ENCODE results near the gene CBFA2T2. TPM values are rescaled to one million over a fixed set of nuclear protein-coding genes. Genes with fewer than 3 reads are reported as not detected.

The CBFA2T2 gene
- total and polyA plus RNA-seq, 10 of the 15 experiments (the other 5 are each of a cell fraction or from before 2014, with no cell fraction given), result 0.61 to 8.6 (median 5.5) TPM

DNA sequence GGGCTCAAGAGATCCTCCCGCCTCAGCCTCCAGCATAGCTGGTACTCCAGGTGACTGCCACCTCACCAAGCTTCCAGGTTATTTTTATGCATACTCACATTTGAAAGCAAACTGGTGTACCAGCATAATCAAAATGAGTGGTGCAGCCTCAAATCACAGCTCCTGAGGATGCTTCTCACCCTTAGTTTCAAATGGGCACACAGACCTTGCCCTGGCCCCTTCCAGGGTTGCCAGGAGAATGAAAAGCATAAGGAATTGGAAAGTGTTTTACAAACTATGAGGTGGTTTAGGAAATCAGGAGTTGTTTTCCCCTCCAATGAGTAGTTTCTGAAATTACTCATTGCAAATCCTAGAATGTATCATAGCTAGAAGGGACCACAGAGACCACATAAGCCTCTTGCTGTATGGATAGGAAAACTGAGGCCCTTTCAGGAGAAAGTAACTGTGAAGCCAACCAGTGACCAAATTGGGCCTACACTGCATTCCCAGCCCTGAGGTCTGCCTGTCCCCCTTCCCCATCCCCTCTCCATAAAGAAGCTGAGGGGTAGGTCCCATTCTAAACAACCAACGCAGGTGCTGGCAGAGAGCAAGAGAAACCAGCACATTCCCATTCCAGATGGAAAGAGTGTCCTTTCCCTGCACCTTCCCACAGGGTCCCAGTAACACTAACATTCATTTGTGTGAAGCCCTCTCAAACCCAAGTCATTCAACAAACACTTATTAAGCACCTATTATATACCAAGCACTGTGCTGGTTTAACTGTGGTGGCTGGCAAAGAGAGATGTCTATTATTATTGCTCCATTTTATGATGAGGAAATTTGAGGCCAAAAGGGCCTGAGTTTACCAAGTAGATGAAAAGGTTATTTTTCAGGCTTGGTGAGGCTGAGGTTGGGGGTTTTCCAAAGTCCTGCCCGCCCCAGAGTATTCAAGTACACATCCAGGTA is 198.4 kb downstream of the CBFA2T2 start:
- peaks cover 23% of the 10 kb centered on the region for H3K79me2 ChIP-seq (ENCODE audit: control insufficient read depth, insufficient read depth, low read length)
- SMC1A ChIA-PET (ENCODE audit: uncharacterized antibody, unreplicated experiment), result interaction anchor here (1.2 to 1.5 kb wide), 2 partner anchors 13 to 82 kb away, joined by 3 to 5 read pairs; no protein-coding TSS in a partner anchor
- TF ChIP-seq RUNX3 (IDR thresholded peaks at IDR 0.05; ENCODE audit: low read length), result peak; percentile 60
- 0 out of 2 replicates have a peak, but pooled peaks have one; percentile 13 for TF ChIP-seq JUNB (IDR thresholded peaks at IDR 0.05)
- TF ChIP-seq, protein P1, sequence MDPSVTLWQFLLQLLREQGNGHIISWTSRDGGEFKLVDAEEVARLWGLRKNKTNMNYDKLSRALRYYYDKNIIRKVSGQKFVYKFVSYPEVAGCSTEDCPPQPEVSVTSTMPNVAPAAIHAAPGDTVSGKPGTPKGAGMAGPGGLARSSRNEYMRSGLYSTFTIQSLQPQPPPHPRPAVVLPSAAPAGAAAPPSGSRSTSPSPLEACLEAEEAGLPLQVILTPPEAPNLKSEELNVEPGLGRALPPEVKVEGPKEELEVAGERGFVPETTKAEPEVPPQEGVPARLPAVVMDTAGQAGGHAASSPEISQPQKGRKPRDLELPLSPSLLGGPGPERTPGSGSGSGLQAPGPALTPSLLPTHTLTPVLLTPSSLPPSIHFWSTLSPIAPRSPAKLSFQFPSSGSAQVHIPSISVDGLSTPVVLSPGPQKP (IDR thresholded peaks at IDR 0.05; ENCODE audit: low read depth, low read length), result no peak
- no peak for TF ChIP-seq EGR1 (IDR thresholded peaks at IDR 0.05; ENCODE audit: borderline replicate concordance in 1 of 2, low read depth in 2 of 2, low read length in 2 of 2)
- no peak for TF ChIP-seq ZNF274 (IDR thresholded peaks at IDR 0.05; ENCODE audit: insufficient read depth, insufficient read length)
- no peak overlapping the region for H2AFZ ChIP-seq (ENCODE audit: control insufficient read depth, low read depth, low read length)
- H3K27me3 ChIP-seq (replicated peaks in 1 of 2; ENCODE audit: control insufficient read depth in 2 of 2, insufficient read depth in 2 of 2, low read length in 1 of 2), result no peaks in the 10 kb centered on the region
- no peaks in the 10 kb centered on the region for H4K20me1 ChIP-seq (ENCODE audit: control insufficient read depth, insufficient read depth)
- RAD21 ChIA-PET (ENCODE audit: unreplicated experiment), result interaction anchor here (0.9 to 1.9 kb wide), 3 partner anchors 20 to 91 kb away, joined by 3 to 5 read pairs (median 4); partner anchors contain the start of gene PXMP4
- H3K4me2 ChIP-seq (ENCODE audit: control insufficient read depth, insufficient read depth), result no peak overlapping the region
- BruUV-seq (replicated peaks), result no TSS peak
- H3K9me3 ChIP-seq (replicated peaks; ENCODE audit: control insufficient read depth, insufficient read depth, low read length), result no peaks in the 10 kb centered on the region
- no peaks in the 10 kb centered on the region for H3K36me3 ChIP-seq (ENCODE audit: control insufficient read depth in 2 of 2, insufficient read depth in 2 of 2, low read length in 1 of 2)
- no peak overlapping the region for H3K9ac ChIP-seq (ENCODE audit: control insufficient read depth, insufficient read depth, low read length)
- DNase-seq (ENCODE audit: low read depth, low spot score), result no peak
- no peak for FAIRE-seq
- no peak overlapping the region for H3K27ac ChIP-seq (ENCODE audit: control insufficient read depth, insufficient read depth)
- POLR2A ChIA-PET, result no interaction called here
- in situ Hi-C loops (cut with MboI) (no loop called here), intact Hi-C loops (cut with micrococcal nuclease; ENCODE audit: unreplicated experiment) (loop anchor here (5.0 to 10.0 kb wide), 2 partner anchors 89 to 307 kb away; partner anchors contain the start of gene RALY)
- no peak overlapping the region for H3K4me3 ChIP-seq
- H3K4me1 ChIP-seq (ENCODE audit: control insufficient read depth, insufficient read depth, low read length), result peaks cover 24% of the 10 kb centered on the region
- WGBS (ENCODE audit: insufficient coverage, insufficient replicate concordance, low lambda C conversion rate, missing lambda C conversion rate), result 91% methylated on average over 3 of the region's 3 CpGs
- no peak for ATAC-seq
- CTCF ChIA-PET, result no interaction called here
